Neural progenitor cell (in vitro differentiated cells): Measurements from ENCODE around the gene MYL3.

ENCODE experiments used
- EZH2 ChIP-seq: fragments of 200-600 bp; sonication (generic); IDR thresholded peaks from 2 replicates; pipeline ENCODE4 v1.6.1; 2017; ENCODE audit warnings: antibody characterized with exemption, mild to moderate bottlenecking, moderate library complexity
- TF ChIP-seq, protein P1 (sequence below): fragments of 200-600 bp; sonication (generic); IDR thresholded peaks from 2 replicates; pipeline ENCODE4 v1.5.1; 2017; ENCODE audit warnings: antibody characterized with exemption, mild to moderate bottlenecking

DNA sequence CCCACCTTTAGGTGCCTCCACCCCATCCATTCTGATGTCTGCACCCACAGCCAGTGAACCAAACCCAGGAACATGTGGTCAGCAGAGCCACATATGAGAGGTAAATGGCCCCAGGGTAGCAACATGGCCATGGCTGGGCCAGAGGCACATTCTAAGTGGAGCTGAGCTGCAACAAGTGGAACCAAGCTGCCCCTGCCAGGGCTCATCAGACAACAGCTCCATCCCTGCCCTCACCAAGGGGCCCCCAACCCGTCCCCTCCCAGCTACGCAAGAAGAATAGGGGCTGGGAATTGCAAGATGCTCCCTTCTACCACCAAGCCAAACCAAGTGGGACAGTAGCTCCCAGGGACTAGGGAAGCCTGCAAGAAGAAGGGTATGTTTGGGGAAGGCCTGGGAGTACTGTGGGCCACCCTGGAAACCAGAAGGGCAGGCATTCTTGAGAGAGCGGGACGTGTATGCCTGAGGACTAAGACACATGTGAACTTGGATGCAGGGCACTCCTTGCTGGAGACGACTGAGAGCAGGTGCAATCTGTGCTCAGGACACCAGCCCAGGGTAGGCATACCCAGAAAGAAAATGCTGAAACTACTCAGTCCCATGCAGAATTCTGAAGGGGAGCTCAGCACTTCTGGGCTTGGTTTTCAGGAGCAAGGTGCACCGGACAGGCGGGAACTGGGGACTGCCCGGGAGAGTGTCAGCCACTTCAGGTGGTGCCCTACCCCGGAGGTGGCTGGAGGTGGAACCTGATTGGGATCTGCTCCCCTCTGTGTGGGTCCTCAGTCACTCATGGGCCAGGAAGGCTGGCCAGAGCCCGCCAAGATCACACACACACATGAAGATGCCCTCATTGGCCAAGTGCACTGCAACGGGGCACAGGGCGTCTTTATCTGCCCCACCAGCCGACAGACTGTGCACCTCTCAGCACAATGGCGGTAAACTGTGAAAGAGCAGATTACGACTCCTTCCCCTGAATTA, 9.5 kb downstream of the MYL3 start:
- TF ChIP-seq, protein P1, sequence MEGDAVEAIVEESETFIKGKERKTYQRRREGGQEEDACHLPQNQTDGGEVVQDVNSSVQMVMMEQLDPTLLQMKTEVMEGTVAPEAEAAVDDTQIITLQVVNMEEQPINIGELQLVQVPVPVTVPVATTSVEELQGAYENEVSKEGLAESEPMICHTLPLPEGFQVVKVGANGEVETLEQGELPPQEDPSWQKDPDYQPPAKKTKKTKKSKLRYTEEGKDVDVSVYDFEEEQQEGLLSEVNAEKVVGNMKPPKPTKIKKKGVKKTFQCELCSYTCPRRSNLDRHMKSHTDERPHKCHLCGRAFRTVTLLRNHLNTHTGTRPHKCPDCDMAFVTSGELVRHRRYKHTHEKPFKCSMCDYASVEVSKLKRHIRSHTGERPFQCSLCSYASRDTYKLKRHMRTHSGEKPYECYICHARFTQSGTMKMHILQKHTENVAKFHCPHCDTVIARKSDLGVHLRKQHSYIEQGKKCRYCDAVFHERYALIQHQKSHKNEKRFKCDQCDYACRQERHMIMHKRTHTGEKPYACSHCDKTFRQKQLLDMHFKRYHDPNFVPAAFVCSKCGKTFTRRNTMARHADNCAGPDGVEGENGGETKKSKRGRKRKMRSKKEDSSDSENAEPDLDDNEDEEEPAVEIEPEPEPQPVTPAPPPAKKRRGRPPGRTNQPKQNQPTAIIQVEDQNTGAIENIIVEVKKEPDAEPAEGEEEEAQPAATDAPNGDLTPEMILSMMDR, result no peak
- no peak for TF ChIP-seq EZH2
